Measurements from ENCODE around the gene CTSK. TPM values are rescaled to one million over a fixed set of nuclear protein-coding genes. Genes with fewer than 3 reads are reported as not detected.

The CTSK gene
- polyA plus RNA-seq, 1 of the 3 experiments (the other 2 are of a cell fraction), result 6.3 TPM

DNA sequence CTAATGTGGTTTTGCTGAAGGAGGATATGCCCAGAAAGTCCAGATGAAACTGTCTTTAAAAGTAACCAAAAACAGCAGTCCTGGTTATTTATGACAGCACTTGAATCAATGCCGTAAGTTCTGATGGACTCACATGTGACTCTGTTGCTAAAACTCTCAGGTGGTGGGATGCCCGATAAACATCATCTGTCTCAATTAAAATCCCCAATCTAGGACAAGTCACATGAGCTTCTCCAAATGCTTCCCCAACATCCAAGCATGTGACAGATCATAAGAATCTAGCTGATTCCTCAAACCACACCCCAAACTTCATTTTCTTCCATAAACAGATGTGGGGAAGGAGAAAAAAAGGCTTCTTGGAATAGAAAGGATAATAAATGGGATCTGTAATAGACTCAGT is 786 bp upstream of the CTSK start (continued):
- TF ChIP-seq, protein P1, sequence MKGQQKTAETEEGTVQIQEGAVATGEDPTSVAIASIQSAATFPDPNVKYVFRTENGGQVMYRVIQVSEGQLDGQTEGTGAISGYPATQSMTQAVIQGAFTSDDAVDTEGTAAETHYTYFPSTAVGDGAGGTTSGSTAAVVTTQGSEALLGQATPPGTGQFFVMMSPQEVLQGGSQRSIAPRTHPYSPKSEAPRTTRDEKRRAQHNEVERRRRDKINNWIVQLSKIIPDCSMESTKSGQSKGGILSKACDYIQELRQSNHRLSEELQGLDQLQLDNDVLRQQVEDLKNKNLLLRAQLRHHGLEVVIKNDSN (IDR thresholded peaks at IDR 0.05; ENCODE audit: borderline replicate concordance, low read depth), result no peak
- no peak for TF ChIP-seq POLR2AphosphoS5 (IDR thresholded peaks at IDR 0.05; ENCODE audit: low read depth, low read length)

DNA sequence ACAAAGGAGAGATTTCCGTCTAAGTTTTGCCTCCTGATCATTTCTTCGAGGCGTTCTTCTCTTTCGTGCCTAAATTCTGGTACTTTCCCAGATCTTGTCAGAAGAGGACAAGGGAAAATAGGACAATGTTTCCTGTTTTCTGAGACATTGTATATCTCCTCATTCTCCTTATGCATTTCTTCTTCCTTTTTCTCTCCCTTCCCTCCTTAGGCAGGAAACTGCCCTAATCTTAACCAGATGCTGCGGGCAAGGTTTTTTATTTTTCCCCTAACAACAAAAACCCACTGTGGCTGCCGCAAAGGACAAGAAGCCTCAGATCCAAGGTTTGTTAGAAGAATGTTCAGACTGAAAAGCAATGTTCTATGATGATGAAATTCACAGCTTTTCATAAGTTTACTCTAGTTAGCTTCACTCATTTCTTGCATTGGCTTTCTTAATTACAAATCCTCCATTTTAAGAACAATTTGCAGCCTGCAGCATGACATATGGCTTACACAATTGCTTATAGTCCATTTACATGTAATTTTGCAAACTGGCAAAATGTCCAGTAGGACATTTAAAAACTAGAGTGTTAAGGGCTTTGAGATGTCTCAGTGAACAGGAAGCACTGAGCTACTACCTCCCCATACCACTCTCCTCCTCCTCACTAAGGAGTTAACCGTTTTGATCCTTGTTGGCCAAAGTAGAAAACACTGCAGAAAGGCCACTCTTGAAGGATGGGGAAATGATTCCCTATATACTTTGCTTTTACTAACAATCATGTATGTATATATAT is 624 bp downstream of the CTSK start:
- CTCF ChIA-PET, result interaction anchor here (1.5 to 1.6 kb wide), 2 partner anchors 21 to 247 kb away, joined by 3 to 4 read pairs; no protein-coding TSS in a partner anchor
- no peak for DNase-seq

More for the DNA sequence above, 624 bp downstream of the CTSK start:
- Histone ChIP-seq H3K9me2 (no peaks in the 10 kb centered on the region), H3K79me2 (ENCODE audit: insufficient read depth) (no peaks in the 10 kb centered on the region), H3K4me2 (no peak overlapping the region), H3K27me3 (ENCODE audit: insufficient read depth) (no peaks in the 10 kb centered on the region), H3K27ac (ENCODE audit: low read depth in 2 of 2, low read length in 1 of 2) (no peak overlapping the region), H3K4me1 (ENCODE audit: control insufficient read depth in 1 of 2, insufficient read depth in 2 of 2, low read depth in 1 of 2, low read length in 1 of 2) (no peaks in the 10 kb centered on the region; a peak in 1 of 4 replicates), H2AFZ (ENCODE audit: low read depth) (no peak overlapping the region), H4K20me1 (ENCODE audit: insufficient read depth) (no peaks in the 10 kb centered on the region), H3K36me3 (replicated peaks in 1 of 2; ENCODE audit: control insufficient read depth in 1 of 2, insufficient read depth in 2 of 2, low read length in 1 of 2) (peaks cover 24 to 39% of the 10 kb centered on the region in 2 experiments), H3K9ac (no peak overlapping the region), H3K9me3 (no peaks in the 10 kb centered on the region), H3F3A (replicated peaks; ENCODE audit: insufficient read depth) (no peaks in the 10 kb centered on the region), H3K4me3 (ENCODE audit: low read depth in 2 of 2, low read length in 1 of 2) (no peak overlapping the region)
- no peak for TF ChIP-seq RFX5 (IDR thresholded peaks at IDR 0.05; ENCODE audit: low read length)
- TF ChIP-seq SMC3 (IDR thresholded peaks at IDR 0.05; ENCODE audit: low read depth, low read length), result no peak
- TF ChIP-seq GATA2 (CRISPR knock-in tag; IDR thresholded peaks at IDR 0.05), result no peak
- TF ChIP-seq GABPA (IDR thresholded peaks at IDR 0.05; ENCODE audit: low read depth), result no peak
- no peak for TF ChIP-seq TAF1 (IDR thresholded peaks at IDR 0.05; ENCODE audit: borderline replicate concordance, low read depth, low read length)
- TF ChIP-seq RCOR1 (IDR thresholded peaks at IDR 0.05; ENCODE audit: low read length), result no peak
- TF ChIP-seq, protein P2, sequence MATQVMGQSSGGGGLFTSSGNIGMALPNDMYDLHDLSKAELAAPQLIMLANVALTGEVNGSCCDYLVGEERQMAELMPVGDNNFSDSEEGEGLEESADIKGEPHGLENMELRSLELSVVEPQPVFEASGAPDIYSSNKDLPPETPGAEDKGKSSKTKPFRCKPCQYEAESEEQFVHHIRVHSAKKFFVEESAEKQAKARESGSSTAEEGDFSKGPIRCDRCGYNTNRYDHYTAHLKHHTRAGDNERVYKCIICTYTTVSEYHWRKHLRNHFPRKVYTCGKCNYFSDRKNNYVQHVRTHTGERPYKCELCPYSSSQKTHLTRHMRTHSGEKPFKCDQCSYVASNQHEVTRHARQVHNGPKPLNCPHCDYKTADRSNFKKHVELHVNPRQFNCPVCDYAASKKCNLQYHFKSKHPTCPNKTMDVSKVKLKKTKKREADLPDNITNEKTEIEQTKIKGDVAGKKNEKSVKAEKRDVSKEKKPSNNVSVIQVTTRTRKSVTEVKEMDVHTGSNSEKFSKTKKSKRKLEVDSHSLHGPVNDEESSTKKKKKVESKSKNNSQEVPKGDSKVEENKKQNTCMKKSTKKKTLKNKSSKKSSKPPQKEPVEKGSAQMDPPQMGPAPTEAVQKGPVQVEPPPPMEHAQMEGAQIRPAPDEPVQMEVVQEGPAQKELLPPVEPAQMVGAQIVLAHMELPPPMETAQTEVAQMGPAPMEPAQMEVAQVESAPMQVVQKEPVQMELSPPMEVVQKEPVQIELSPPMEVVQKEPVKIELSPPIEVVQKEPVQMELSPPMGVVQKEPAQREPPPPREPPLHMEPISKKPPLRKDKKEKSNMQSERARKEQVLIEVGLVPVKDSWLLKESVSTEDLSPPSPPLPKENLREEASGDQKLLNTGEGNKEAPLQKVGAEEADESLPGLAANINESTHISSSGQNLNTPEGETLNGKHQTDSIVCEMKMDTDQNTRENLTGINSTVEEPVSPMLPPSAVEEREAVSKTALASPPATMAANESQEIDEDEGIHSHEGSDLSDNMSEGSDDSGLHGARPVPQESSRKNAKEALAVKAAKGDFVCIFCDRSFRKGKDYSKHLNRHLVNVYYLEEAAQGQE (IDR thresholded peaks at IDR 0.05; ENCODE audit: low read depth, low read length), result no peak
- no peak for TF ChIP-seq YY1 (IDR thresholded peaks at IDR 0.05; ENCODE audit: low read depth)
- TF ChIP-seq, protein P3, sequence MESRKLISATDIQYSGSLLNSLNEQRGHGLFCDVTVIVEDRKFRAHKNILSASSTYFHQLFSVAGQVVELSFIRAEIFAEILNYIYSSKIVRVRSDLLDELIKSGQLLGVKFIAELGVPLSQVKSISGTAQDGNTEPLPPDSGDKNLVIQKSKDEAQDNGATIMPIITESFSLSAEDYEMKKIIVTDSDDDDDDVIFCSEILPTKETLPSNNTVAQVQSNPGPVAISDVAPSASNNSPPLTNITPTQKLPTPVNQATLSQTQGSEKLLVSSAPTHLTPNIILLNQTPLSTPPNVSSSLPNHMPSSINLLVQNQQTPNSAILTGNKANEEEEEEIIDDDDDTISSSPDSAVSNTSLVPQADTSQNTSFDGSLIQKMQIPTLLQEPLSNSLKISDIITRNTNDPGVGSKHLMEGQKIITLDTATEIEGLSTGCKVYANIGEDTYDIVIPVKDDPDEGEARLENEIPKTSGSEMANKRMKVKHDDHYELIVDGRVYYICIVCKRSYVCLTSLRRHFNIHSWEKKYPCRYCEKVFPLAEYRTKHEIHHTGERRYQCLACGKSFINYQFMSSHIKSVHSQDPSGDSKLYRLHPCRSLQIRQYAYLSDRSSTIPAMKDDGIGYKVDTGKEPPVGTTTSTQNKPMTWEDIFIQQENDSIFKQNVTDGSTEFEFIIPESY (IDR thresholded peaks at IDR 0.05; ENCODE audit: borderline replicate concordance, low read depth), result no peak
- TF ChIP-seq, protein P4, sequence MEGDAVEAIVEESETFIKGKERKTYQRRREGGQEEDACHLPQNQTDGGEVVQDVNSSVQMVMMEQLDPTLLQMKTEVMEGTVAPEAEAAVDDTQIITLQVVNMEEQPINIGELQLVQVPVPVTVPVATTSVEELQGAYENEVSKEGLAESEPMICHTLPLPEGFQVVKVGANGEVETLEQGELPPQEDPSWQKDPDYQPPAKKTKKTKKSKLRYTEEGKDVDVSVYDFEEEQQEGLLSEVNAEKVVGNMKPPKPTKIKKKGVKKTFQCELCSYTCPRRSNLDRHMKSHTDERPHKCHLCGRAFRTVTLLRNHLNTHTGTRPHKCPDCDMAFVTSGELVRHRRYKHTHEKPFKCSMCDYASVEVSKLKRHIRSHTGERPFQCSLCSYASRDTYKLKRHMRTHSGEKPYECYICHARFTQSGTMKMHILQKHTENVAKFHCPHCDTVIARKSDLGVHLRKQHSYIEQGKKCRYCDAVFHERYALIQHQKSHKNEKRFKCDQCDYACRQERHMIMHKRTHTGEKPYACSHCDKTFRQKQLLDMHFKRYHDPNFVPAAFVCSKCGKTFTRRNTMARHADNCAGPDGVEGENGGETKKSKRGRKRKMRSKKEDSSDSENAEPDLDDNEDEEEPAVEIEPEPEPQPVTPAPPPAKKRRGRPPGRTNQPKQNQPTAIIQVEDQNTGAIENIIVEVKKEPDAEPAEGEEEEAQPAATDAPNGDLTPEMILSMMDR (IDR thresholded peaks at IDR 0.05), result no peak
- no peak for TF ChIP-seq TEAD4 (IDR thresholded peaks at IDR 0.05; ENCODE audit: borderline replicate concordance, insufficient read depth)
- TF ChIP-seq, protein P5, sequence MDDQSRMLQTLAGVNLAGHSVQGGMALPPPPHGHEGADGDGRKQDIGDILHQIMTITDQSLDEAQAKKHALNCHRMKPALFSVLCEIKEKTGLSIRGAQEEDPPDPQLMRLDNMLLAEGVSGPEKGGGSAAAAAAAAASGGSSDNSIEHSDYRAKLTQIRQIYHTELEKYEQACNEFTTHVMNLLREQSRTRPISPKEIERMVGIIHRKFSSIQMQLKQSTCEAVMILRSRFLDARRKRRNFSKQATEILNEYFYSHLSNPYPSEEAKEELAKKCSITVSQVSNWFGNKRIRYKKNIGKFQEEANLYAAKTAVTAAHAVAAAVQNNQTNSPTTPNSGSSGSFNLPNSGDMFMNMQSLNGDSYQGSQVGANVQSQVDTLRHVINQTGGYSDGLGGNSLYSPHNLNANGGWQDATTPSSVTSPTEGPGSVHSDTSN (IDR thresholded peaks at IDR 0.05), result no peak
- TF ChIP-seq MXI1 (IDR thresholded peaks at IDR 0.05; ENCODE audit: low read depth, low read length), result no peak
- no peak for TF ChIP-seq SIN3A (IDR thresholded peaks at IDR 0.05; ENCODE audit: borderline replicate concordance, low read depth, low read length)
- TF ChIP-seq TCF12 (IDR thresholded peaks at IDR 0.05), result no peak
- TF ChIP-seq FOSL2 (IDR thresholded peaks at IDR 0.05; ENCODE audit: borderline replicate concordance, low read depth), result no peak
- no peak for TF ChIP-seq FOXM1 (IDR thresholded peaks at IDR 0.05; ENCODE audit: low read depth)
- POLR2A ChIA-PET, result no interaction called here
- 89% methylated on average over 7 of the region's 7 CpGs for WGBS (ENCODE audit: low lambda C conversion rate)
